Neuronal stem cell (in vitro differentiated cells): ENCODE data around the gene GRK1.

Experiments
- DNase-seq: peaks from one replicate; pipeline ENCODE4 v3.0.0-alpha.2; 2013; ENCODE audit warnings: low spot score
- H2AFZ ChIP-seq: one replicate; pipeline ENCODE4 v1.6.1; 2013; ENCODE audit warnings: mild to moderate bottlenecking, low read length, inconsistent platforms
- H2AK5ac ChIP-seq: 2 replicates; pipeline ENCODE4 v1.6.1; 2013; ENCODE audit warnings: low read depth, mild to moderate bottlenecking, inconsistent platforms, low read length, moderate library complexity, mixed read lengths
- H2BK120ac ChIP-seq: 2 replicates; pipeline ENCODE4 v1.6.1; 2013; ENCODE audit warnings: low read depth, mild to moderate bottlenecking, inconsistent platforms, low read length, moderate library complexity, mixed read lengths
- H2BK12ac ChIP-seq: one replicate; pipeline ENCODE4 v1.6.1; 2013; ENCODE audit warnings: low read length, inconsistent platforms
- H2BK15ac ChIP-seq: 2 replicates; pipeline ENCODE4 v1.6.1; 2013; ENCODE audit warnings: mild to moderate bottlenecking, low read length, inconsistent platforms, mixed read lengths
- H2BK5ac ChIP-seq: one replicate; pipeline ENCODE4 v1.6.1; 2013; ENCODE audit warnings: inconsistent platforms, mild to moderate bottlenecking, low read length, moderate library complexity
- H3K14ac ChIP-seq: one replicate; pipeline ENCODE4 v1.6.1; 2013; ENCODE audit warnings: low read length, inconsistent platforms
- H3K18ac ChIP-seq: 2 replicates; pipeline ENCODE4 v1.6.1; 2013; ENCODE audit warnings: low read length, inconsistent platforms
- H3K23ac ChIP-seq: 2 replicates; pipeline ENCODE4 v1.6.1; 2013; ENCODE audit warnings: low read depth, mild to moderate bottlenecking, mixed read lengths, low read length, inconsistent platforms; ENCODE audit not compliant: poor library complexity
- H3K27ac ChIP-seq: replicated peaks from 3 replicates; pipeline ENCODE4 v1.5.1; 2013; ENCODE audit warnings: low read length, inconsistent platforms
- H3K27me3 ChIP-seq, 3 experiments: 2 replicates each; pipeline ENCODE4 v1.6.1; 2013; ENCODE audit warnings: low read length in 3 of 3, mild to moderate bottlenecking in 2 of 3, inconsistent platforms in 1 of 3, low read depth in 1 of 3, mixed read lengths in 1 of 3, moderate library complexity in 1 of 3; ENCODE audit not compliant: control insufficient read depth in 3 of 3, insufficient read depth in 3 of 3
- H3K36me3 ChIP-seq, 2 donors: replicated peaks in 1 of 2; 2 replicates each; pipeline ENCODE4 v1.6.1; 2013; ENCODE audit warnings: low read length in 2 of 2; ENCODE audit not compliant: control insufficient read depth in 2 of 2, insufficient read depth in 2 of 2
- H3K4ac ChIP-seq: 2 replicates; pipeline ENCODE4 v1.6.1; 2013; ENCODE audit warnings: inconsistent platforms, mild to moderate bottlenecking, low read length, moderate library complexity
- H3K4me1 ChIP-seq, 2 donors: 1 replicate in 1 of 2; 2 replicates in 1 of 2; pipeline ENCODE4 v1.6.1; 2013; ENCODE audit warnings: low read length in 2 of 2, low read depth in 1 of 2; ENCODE audit not compliant: control insufficient read depth in 2 of 2, insufficient read depth in 1 of 2
- H3K4me2 ChIP-seq: one replicate; pipeline ENCODE4 v1.6.1; 2013; ENCODE audit warnings: mild to moderate bottlenecking, low read length, inconsistent platforms; ENCODE audit not compliant: insufficient read depth, poor library complexity, severe bottlenecking
- H3K4me3 ChIP-seq, 2 donors: 2 replicates each; pipeline ENCODE4 v1.5.1; 2013; ENCODE audit warnings: low read length in 2 of 2, mild to moderate bottlenecking in 2 of 2, inconsistent platforms in 1 of 2, moderate library complexity in 1 of 2
- H3K79me1 ChIP-seq: one replicate; pipeline ENCODE4 v1.6.1; 2013; ENCODE audit warnings: low read depth, mild to moderate bottlenecking, inconsistent platforms, low read length, moderate library complexity
- H3K9ac ChIP-seq: one replicate; pipeline ENCODE4 v1.6.1; 2013; ENCODE audit warnings: mild to moderate bottlenecking, low read depth, low read length, inconsistent platforms; ENCODE audit not compliant: poor library complexity
- H3K9me3 ChIP-seq, 2 donors: replicated peaks in 1 of 2; 2 replicates each; pipeline versions ENCODE3 to v1.6.1; 2013; ENCODE audit warnings: low read length in 2 of 2, mild to moderate bottlenecking in 2 of 2, inconsistent platforms in 1 of 2, low read depth in 1 of 2, mixed read lengths in 1 of 2, moderate library complexity in 1 of 2; ENCODE audit not compliant: control insufficient read depth in 2 of 2, insufficient read depth in 1 of 2
- H4K8ac ChIP-seq: one replicate; pipeline ENCODE4 v1.6.1; 2013; ENCODE audit warnings: low read depth, mild to moderate bottlenecking, inconsistent platforms, low read length, moderate library complexity
- H4K91ac ChIP-seq: one replicate; pipeline ENCODE4 v1.6.1; 2013; ENCODE audit warnings: low read length, low read depth, mild to moderate bottlenecking, inconsistent platforms; ENCODE audit not compliant: poor library complexity
- WGBS, 2 donors: extraction: QIAGEN DNeasy Blood & Tissue Kit; methylation state at CpG; one replicate each; pipeline ENCODE4 v1.1.7; 2013; ENCODE audit warnings: missing lambda C conversion rate in 2 of 2, mixed read lengths in 1 of 2; ENCODE audit not compliant: insufficient read length in 2 of 2, insufficient replicate concordance in 1 of 2; ENCODE audit errors: extremely low coverage in 2 of 2; 5-methylcytosine and 5-hydroxymethylcytosine counted together

The GRK1 gene

GRCh38 chr13:113630804-113631203 is 36.2 kb upstream of the GRK1 start:
- H3K36me3 ChIP-seq: peaks cover 50 to 99% of the 10 kb centered on the region in 2 donors
- H3K4me2 ChIP-seq: no peak overlapping the region
- no peak overlapping the region for H3K9ac ChIP-seq
- H2BK5ac ChIP-seq: no peak overlapping the region
- no peak overlapping the region for H3K23ac ChIP-seq
- peaks cover 17% of the 10 kb centered on the region for H3K79me1 ChIP-seq
- no peak overlapping the region for H2AFZ ChIP-seq
- H2BK15ac ChIP-seq: no peak overlapping the region
- peaks cover 0 to 6% of the 10 kb centered on the region in 2 donors for H3K4me1 ChIP-seq
- H2BK120ac ChIP-seq: no peak overlapping the region
- H3K4me3 ChIP-seq: no peak overlapping the region
- DNase-seq: no peak
- no peak overlapping the region for H4K8ac ChIP-seq
- no peak overlapping the region for H2AK5ac ChIP-seq
- no CpG with 5 or more reads among the region's 6 CpGs for WGBS, 2 donors
- H4K91ac ChIP-seq: no peak overlapping the region
- no peak overlapping the region for H3K27ac ChIP-seq
- no peak overlapping the region for H3K18ac ChIP-seq
- H3K9me3 ChIP-seq: peaks cover 0 to 2% of the 10 kb centered on the region in 2 donors
- no peak overlapping the region for H3K4ac ChIP-seq
- peaks cover 0 to 2% (median 0%) of the 10 kb centered on the region in 3 experiments for H3K27me3 ChIP-seq
- no peak overlapping the region for H2BK12ac ChIP-seq
- H3K14ac ChIP-seq: no peak overlapping the region

- Histone ChIP-seq H3K18ac (peak overlapping the region; percentile 16), H3K4me2 (peak overlapping the region; percentile 0), H3K27ac (no peak overlapping the region), H3K9ac (no peak overlapping the region), H4K8ac (no peak overlapping the region), H2BK12ac (no peak overlapping the region), H2BK5ac (no peak overlapping the region), H3K4me3 (peak overlapping the region in 1 of 2 donors; percentile 61), H3K27me3 (peaks cover 0 to 2% (median 0%) of the 10 kb centered on the region in 3 experiments), H2AK5ac (peak overlapping the region; percentile 33), H3K14ac (peak overlapping the region; percentile 58), H2BK15ac (no peak overlapping the region), H2BK120ac (no peak overlapping the region), H2AFZ (no peak overlapping the region), H3K4ac (no peak overlapping the region), H3K23ac (no peak overlapping the region), H3K36me3 (peaks cover 57 to 100% of the 10 kb centered on the region in 2 donors), H4K91ac (no peak overlapping the region), H3K4me1 (peaks cover 0 to 6% of the 10 kb centered on the region in 2 donors), H3K9me3 (peaks cover 0 to 2% of the 10 kb centered on the region in 2 donors), H3K79me1 (peaks cover 17% of the 10 kb centered on the region)
- no peak for DNase-seq
- WGBS, 2 donors: no CpG with 5 or more reads among the region's 42 CpGs
These were observed 35.5 kb upstream of the GRK1 start for GRCh38 chr13:113631341-113632095.

- no peak overlapping the region for H3K4me2 ChIP-seq
- H4K91ac ChIP-seq: no peak overlapping the region
- H2AFZ ChIP-seq: no peak overlapping the region
- H3K4me1 ChIP-seq: peaks cover 0 to 6% of the 10 kb centered on the region in 2 donors
- DNase-seq: no peak
- H2BK120ac ChIP-seq: no peak overlapping the region
- H3K9me3 ChIP-seq: peaks cover 0 to 5% of the 10 kb centered on the region in 2 donors
- peaks cover 13% of the 10 kb centered on the region for H3K79me1 ChIP-seq
- H3K27ac ChIP-seq: no peak overlapping the region
- WGBS, 2 donors: no CpG with 5 or more reads among the region's 38 CpGs
- H3K36me3 ChIP-seq: peaks cover 71 to 100% of the 10 kb centered on the region in 2 donors
- H4K8ac ChIP-seq: no peak overlapping the region
- no peak overlapping the region for H2BK15ac ChIP-seq
- no peak overlapping the region for H2AK5ac ChIP-seq
- H3K9ac ChIP-seq: peak overlapping the region; percentile 15
- no peak overlapping the region for H3K18ac ChIP-seq
- no peak overlapping the region for H3K23ac ChIP-seq
- peaks cover 0 to 2% (median 0%) of the 10 kb centered on the region in 3 experiments for H3K27me3 ChIP-seq
- no peak overlapping the region for H3K14ac ChIP-seq
- H2BK12ac ChIP-seq: no peak overlapping the region
- H3K4ac ChIP-seq: no peak overlapping the region
- H2BK5ac ChIP-seq: no peak overlapping the region
- H3K4me3 ChIP-seq: no peak overlapping the region
These were observed 34.1 kb upstream of the GRK1 start for GRCh38 chr13:113632706-113633484.

GRCh38 chr13:113633485-113633873 is 33.5 kb upstream of the GRK1 start:
- Histone ChIP-seq H2BK12ac (no peak overlapping the region), H3K4me3 (no peak overlapping the region), H3K14ac (peak overlapping the region; percentile 63), H3K4me1 (peaks cover 0 to 6% of the 10 kb centered on the region in 2 donors), H2BK120ac (no peak overlapping the region), H3K4me2 (no peak overlapping the region), H3K27ac (no peak overlapping the region), H3K4ac (no peak overlapping the region), H2AFZ (no peak overlapping the region), H3K27me3 (peaks cover 0 to 2% (median 2%) of the 10 kb centered on the region in 3 experiments), H2BK15ac (no peak overlapping the region), H2BK5ac (no peak overlapping the region), H4K91ac (no peak overlapping the region), H3K9ac (no peak overlapping the region), H3K23ac (no peak overlapping the region), H3K18ac (no peak overlapping the region), H2AK5ac (no peak overlapping the region), H3K36me3 (peaks cover 72 to 100% of the 10 kb centered on the region in 2 donors), H3K79me1 (peaks cover 16% of the 10 kb centered on the region), H3K9me3 (peaks cover 0 to 8% of the 10 kb centered on the region in 2 donors), H4K8ac (no peak overlapping the region)
- no peak for DNase-seq
- WGBS, 2 donors: no CpG with 5 or more reads among the region's 18 CpGs
